DND-41 (cell line): ENCODE measurements around the gene TTC28.
"Not testable (repeated sequence)": the region's sequence is repeated elsewhere in the genome, so short reads cannot be mapped to it uniquely, and the experiment has no call there.

ENCODE experiments used
- ATAC-seq: fragments of 200-7000 bp; cut with Tn5 transposase; 3 replicates; pipeline ENCODE4 v1.9.1; 2021; ENCODE audit warnings: low read depth; ENCODE audit not compliant: insufficient read depth
- DNase-seq: peaks from one replicate; pipeline ENCODE4 v3.0.0-alpha.2; 2020
- H2AFZ ChIP-seq: 2 replicates; pipeline ENCODE4 v1.6.0; 2012; ENCODE audit warnings: low read depth, low read length
- H3K27ac ChIP-seq: 2 replicates; pipeline ENCODE4 v1.5.1; 2012; ENCODE audit warnings: low read length, inconsistent platforms
- H3K27me3 ChIP-seq: fragments of 200-600 bp; sonication (generic); 2 replicates; pipeline ENCODE4 v1.6.0; 2012; ENCODE audit warnings: low read length, mild to moderate bottlenecking, inconsistent platforms; ENCODE audit not compliant: insufficient read depth, poor library complexity
- H3K36me3 ChIP-seq: 2 replicates; pipeline ENCODE4 v1.5.1; 2012; ENCODE audit warnings: low read length, inconsistent platforms; ENCODE audit not compliant: insufficient read depth
- H3K4me1 ChIP-seq: 2 replicates; pipeline ENCODE4 v1.5.1; 2012; ENCODE audit warnings: mild to moderate bottlenecking, low read length; ENCODE audit not compliant: insufficient read depth
- H3K4me2 ChIP-seq: 2 replicates; pipeline ENCODE4 v1.6.0; 2012; ENCODE audit warnings: mild to moderate bottlenecking, moderate library complexity, low read length, inconsistent platforms; ENCODE audit not compliant: insufficient read depth
- H3K4me3 ChIP-seq, 2 experiments: fragments of 200-600 bp in 1 of 2; shearing (Covaris generic) in 1 of 2; 2 replicates each; pipeline ENCODE4 v1.5.1; 2012 to 2016; ENCODE audit warnings: inconsistent platforms in 2 of 2, low read length in 2 of 2, mild to moderate bottlenecking in 2 of 2, low read depth in 1 of 2, moderate library complexity in 1 of 2
- H3K79me2 ChIP-seq: 2 replicates; pipeline ENCODE4 v1.6.0; 2012; ENCODE audit warnings: low read length, inconsistent platforms; ENCODE audit not compliant: insufficient read depth
- H3K9ac ChIP-seq: 2 replicates; pipeline ENCODE4 v1.6.0; 2012; ENCODE audit warnings: low read depth, mild to moderate bottlenecking, inconsistent platforms, low read length, moderate library complexity
- H3K9me3 ChIP-seq: 2 replicates; pipeline ENCODE4 v1.5.1; 2012; ENCODE audit warnings: low read length, moderate library complexity, mild to moderate bottlenecking, inconsistent platforms; ENCODE audit not compliant: insufficient read depth, severe bottlenecking
- H4K20me1 ChIP-seq: 2 replicates; pipeline ENCODE4 v1.6.0; 2012; ENCODE audit warnings: low read length; ENCODE audit not compliant: insufficient read depth
- EZH2 ChIP-seq: IDR thresholded peaks from 3 replicates; pipeline ENCODE4 v1.6.1; 2012; ENCODE audit warnings: borderline replicate concordance, low read depth, mild to moderate bottlenecking, moderate library complexity, low read length, inconsistent platforms; ENCODE audit not compliant: severe bottlenecking
- TF ChIP-seq, protein P1 (sequence below): IDR thresholded peaks from 2 replicates; pipeline ENCODE4 v1.5.1; 2012; ENCODE audit warnings: borderline replicate concordance, low read length, moderate library complexity, mild to moderate bottlenecking; ENCODE audit not compliant: poor library complexity, severe bottlenecking; ENCODE audit errors: extremely low read depth

The TTC28 gene

DNA sequence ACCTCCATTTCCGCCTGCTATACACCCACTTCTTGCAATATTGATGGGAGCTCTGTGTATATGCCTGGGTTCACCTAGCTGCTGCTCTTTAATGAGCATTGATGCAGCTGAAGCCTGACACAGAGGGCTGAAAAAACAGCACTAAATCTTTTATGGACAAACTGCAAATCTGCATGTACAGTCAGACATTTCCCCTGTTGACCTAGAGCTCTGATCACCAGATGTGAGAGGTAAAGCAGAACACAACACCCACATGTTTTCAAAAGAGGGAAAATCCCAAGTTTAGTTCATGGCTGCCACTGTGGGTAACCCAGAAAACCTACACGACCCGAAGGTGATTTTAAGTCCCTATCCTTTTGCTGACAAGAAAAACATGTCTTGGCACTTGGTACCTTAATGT lies 457.6 kb downstream of the TTC28 start:
- ATAC-seq (no peak), DNase-seq (no peak)
- no peak overlapping the region for H3K9ac ChIP-seq
- H3K27ac ChIP-seq, result no peak overlapping the region
- no peaks in the 10 kb centered on the region for H3K4me1 ChIP-seq
- no peaks in the 10 kb centered on the region for H3K9me3 ChIP-seq
- H4K20me1 ChIP-seq, result no peaks in the 10 kb centered on the region; the same call in 1 of the 2 replicates
- peaks cover 29% of the 10 kb centered on the region for H3K79me2 ChIP-seq
- TF ChIP-seq, protein P1, sequence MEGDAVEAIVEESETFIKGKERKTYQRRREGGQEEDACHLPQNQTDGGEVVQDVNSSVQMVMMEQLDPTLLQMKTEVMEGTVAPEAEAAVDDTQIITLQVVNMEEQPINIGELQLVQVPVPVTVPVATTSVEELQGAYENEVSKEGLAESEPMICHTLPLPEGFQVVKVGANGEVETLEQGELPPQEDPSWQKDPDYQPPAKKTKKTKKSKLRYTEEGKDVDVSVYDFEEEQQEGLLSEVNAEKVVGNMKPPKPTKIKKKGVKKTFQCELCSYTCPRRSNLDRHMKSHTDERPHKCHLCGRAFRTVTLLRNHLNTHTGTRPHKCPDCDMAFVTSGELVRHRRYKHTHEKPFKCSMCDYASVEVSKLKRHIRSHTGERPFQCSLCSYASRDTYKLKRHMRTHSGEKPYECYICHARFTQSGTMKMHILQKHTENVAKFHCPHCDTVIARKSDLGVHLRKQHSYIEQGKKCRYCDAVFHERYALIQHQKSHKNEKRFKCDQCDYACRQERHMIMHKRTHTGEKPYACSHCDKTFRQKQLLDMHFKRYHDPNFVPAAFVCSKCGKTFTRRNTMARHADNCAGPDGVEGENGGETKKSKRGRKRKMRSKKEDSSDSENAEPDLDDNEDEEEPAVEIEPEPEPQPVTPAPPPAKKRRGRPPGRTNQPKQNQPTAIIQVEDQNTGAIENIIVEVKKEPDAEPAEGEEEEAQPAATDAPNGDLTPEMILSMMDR, result no peak
- no peak for TF ChIP-seq EZH2
- H3K27me3 ChIP-seq, result no peaks in the 10 kb centered on the region
- H2AFZ ChIP-seq, result no peak overlapping the region
- H3K36me3 ChIP-seq, result peaks cover 4% of the 10 kb centered on the region; the same call in 1 of the 2 replicates
- H3K4me3 ChIP-seq, result no peak overlapping the region
- no peak overlapping the region for H3K4me2 ChIP-seq

DNA sequence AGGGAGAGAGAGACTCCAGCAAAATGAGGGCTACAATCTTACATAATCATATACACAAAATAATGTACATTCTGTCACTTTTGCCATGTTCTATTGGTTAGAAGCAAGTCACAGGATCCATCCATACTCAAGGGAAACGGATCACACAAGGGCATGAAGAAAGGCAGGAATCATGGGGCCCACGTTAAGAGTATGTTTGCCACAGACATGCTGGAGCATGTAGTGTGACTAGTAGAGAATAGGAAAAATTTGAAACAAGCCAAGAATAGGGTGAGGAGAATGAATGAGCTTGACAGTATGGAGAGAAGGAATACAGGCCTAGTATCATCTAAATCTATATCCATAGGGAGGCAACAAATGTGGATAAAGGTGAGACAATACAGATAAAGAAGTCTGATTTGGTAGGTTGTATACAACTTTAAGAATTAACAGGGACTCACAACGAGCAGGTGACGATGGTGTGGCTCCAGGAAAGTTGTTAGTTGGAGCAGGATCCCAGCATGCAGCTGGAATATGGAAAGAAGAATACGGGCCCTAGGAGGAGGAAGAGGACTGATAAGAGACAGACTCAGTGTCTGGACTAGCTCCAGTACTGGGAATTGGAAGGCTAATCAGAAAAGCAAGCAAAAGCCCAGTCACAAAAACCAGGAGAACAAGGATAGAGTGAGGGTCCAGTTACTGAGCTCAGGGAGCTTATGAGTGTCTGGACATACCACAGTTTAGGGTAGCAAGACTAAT lies 458.8 kb downstream of the TTC28 start:
- no peak overlapping the region for H3K9ac ChIP-seq

DNA sequence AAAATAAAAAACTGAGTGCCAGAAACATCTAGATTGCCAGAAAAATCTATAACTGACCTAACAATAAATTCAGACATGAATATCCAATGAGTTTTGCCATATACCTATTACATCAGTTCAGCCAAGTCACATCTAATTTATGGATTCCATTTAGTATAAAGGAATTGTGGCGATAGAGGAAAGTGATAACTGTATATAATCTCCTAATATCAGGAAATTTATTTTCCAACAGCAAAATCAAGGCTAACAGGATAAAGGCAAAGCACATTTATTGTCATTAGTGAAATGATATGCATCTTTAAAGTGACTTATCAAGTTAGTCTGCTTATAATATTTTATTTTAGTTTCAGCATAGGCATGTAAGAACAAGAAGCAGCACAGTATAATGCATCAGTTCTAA lies 462.4 kb downstream of the TTC28 start:
- TF ChIP-seq EZH2, result no peak
- Histone ChIP-seq H3K4me2 (no peak overlapping the region), H3K79me2 (peaks cover 39% of the 10 kb centered on the region), H2AFZ (no peak overlapping the region), H3K4me3 (no peak overlapping the region), H3K9me3 (peaks cover 3% of the 10 kb centered on the region), H3K27me3 (no peaks in the 10 kb centered on the region), H3K4me1 (peaks cover 17% of the 10 kb centered on the region), H4K20me1 (no peaks in the 10 kb centered on the region; the same call in 1 of the 2 replicates), H3K9ac (no peak overlapping the region), H3K36me3 (peaks cover 4% of the 10 kb centered on the region; the same call in 1 of the 2 replicates), H3K27ac (no peak overlapping the region)
- ATAC-seq, result no peak
- DNase-seq, result no peak

More for the DNA sequence above, 458.8 kb downstream of the TTC28 start:
- Histone ChIP-seq H2AFZ (no peak overlapping the region), H3K4me2 (no peak overlapping the region), H3K36me3 (peaks cover 4% of the 10 kb centered on the region; the same call in 1 of the 2 replicates), H4K20me1 (no peaks in the 10 kb centered on the region; the same call in 1 of the 2 replicates), H3K4me3 (no peak overlapping the region), H3K79me2 (peaks cover 37% of the 10 kb centered on the region), H3K27me3 (no peaks in the 10 kb centered on the region), H3K27ac (no peak overlapping the region), H3K4me1 (no peaks in the 10 kb centered on the region), H3K9me3 (no peaks in the 10 kb centered on the region)
- DNase-seq, result no peak
- TF ChIP-seq EZH2, result no peak
- TF ChIP-seq, protein P1, result no peak
- ATAC-seq, result no peak

DNA sequence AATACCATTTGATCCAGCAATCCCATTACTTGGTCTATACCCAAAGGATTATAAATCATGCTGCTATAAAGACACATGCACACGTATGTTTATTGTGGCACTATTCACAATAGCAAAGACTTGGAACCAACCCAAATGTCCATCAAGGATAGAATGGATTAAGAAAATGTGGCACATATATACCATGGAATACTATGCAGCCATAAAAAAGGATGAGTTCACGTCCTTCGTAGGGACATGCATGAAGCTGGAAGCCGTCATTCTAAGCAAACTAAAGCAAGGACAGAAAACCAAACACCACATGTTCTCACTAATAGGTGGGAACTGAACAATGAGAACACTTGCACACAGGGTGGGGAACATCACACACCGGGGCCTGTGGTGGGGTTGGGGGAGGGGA lies 464.9 kb downstream of the TTC28 start:
- not testable (repeated sequence) for DNase-seq, H3K4me3 ChIP-seq, H4K20me1 ChIP-seq, H3K36me3 ChIP-seq, H3K9me3 ChIP-seq, H3K9ac ChIP-seq, H3K27me3 ChIP-seq, ATAC-seq, H3K4me2 ChIP-seq, H2AFZ ChIP-seq
- Histone ChIP-seq H3K27ac (peak overlapping the region; percentile 41; the same call in 1 of the 2 replicates), H3K79me2 (peaks cover 25% of the 10 kb centered on the region), H3K4me1 (peaks cover 23% of the 10 kb centered on the region)

DNA sequence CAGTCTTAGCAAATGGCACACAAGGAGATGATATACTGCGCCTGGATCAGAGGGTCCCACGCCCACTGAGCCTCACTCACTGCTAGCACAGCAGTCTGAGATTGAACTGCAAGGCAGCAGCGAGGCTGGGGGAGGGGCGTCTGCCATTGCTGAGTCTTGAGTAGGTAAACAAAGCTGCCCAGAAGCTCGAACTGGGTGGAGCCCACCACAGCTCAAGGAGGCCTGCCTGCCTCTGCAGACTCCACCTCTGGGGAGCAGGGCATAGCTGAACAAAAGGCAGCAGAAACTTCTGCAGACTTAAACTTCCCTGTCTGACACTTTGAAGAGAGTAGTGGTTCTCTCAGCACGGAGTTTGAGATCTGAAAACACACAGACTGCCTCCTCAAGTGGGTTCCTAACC lies 470.2 kb downstream of the TTC28 start:
- not testable (repeated sequence) for H3K4me2 ChIP-seq, H3K36me3 ChIP-seq

More for the DNA sequence above, 470.2 kb downstream of the TTC28 start:
- Histone ChIP-seq H3K27ac (0 out of 2 replicates have a peak overlapping the region, but pooled peaks have one; percentile 36), H3K79me2 (peaks cover 54% of the 10 kb centered on the region), H4K20me1 (peaks cover 11% of the 10 kb centered on the region; the same call in 1 of the 2 replicates), H3K4me1 (peaks cover 14% of the 10 kb centered on the region)
- not testable (repeated sequence) for H3K27me3 ChIP-seq, ATAC-seq, H2AFZ ChIP-seq, H3K4me3 ChIP-seq, H3K9ac ChIP-seq, H3K9me3 ChIP-seq
- peak; percentile 9 for DNase-seq
